Measurements from ENCODE around the gene STH. TPM values are rescaled to one million over a fixed set of nuclear protein-coding genes. Genes with fewer than 3 reads are reported as not detected.

The STH gene
- total RNA-seq, 1 experiment from 2014 or later = not detected

DNA sequence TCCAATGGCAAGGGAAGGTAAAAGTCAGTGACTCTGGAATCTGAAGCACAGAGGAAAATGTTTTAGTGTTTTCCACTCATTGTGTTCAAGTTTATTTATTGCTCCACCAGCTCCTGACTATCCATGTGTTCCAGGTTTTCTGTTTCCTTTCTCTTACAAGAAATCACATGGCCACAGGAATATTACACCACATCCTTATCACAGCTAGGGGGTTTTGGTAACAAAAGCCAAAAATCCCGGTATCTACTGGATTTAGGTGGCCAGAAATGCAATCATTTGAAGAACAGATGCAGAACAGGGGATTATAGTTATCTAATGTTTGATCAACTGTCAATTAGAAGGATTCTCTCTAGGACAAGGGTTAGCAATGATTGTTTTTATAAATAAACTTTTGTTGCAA lies 47.9 kb downstream of the STH start:
- ChIA-PET CTCF (interaction anchor here (1.0 to 1.1 kb wide), 2 partner anchors 19 to 146 kb away, joined by 4 to 7 read pairs; partner anchors contain the start of gene KANSL1), POLR2A (interaction anchor here (0.6 kb wide), 1 partner anchor 84 kb away, joined by 6 read pairs; no protein-coding TSS in a partner anchor)
- no peaks in the 10 kb centered on the region for H3K9me3 ChIP-seq
- H3K36me3 ChIP-seq (ENCODE audit: control insufficient read depth, insufficient read depth, low read length) = peaks cover 6% of the 10 kb centered on the region
- no peaks in the 10 kb centered on the region for H3K9me3 Mint-ChIP-seq (ENCODE audit: unreplicated experiment)
- H3K4me3 ChIP-seq (ENCODE audit: low read depth, low read length) = no peak overlapping the region
- BruUV-seq (replicated peaks) = no TSS peak
- H3K4me1 ChIP-seq = no peaks in the 10 kb centered on the region
- H3K27me3 Mint-ChIP-seq (ENCODE audit: insufficient read depth, unreplicated experiment) = no peaks in the 10 kb centered on the region
- H3K27me3 ChIP-seq (replicated peaks; ENCODE audit: control insufficient read depth, insufficient read depth, low read length) = no peaks in the 10 kb centered on the region
- intact Hi-C loops (cut with micrococcal nuclease; ENCODE audit: unreplicated experiment) = no loop called here
- peak overlapping the region; percentile 42 for H3K27ac Mint-ChIP-seq (ENCODE audit: unreplicated experiment)
- TF ChIP-seq, protein P1, sequence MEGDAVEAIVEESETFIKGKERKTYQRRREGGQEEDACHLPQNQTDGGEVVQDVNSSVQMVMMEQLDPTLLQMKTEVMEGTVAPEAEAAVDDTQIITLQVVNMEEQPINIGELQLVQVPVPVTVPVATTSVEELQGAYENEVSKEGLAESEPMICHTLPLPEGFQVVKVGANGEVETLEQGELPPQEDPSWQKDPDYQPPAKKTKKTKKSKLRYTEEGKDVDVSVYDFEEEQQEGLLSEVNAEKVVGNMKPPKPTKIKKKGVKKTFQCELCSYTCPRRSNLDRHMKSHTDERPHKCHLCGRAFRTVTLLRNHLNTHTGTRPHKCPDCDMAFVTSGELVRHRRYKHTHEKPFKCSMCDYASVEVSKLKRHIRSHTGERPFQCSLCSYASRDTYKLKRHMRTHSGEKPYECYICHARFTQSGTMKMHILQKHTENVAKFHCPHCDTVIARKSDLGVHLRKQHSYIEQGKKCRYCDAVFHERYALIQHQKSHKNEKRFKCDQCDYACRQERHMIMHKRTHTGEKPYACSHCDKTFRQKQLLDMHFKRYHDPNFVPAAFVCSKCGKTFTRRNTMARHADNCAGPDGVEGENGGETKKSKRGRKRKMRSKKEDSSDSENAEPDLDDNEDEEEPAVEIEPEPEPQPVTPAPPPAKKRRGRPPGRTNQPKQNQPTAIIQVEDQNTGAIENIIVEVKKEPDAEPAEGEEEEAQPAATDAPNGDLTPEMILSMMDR (IDR thresholded peaks at IDR 0.05; ENCODE audit: insufficient read depth in 1 of 2, low read depth in 1 of 2, low read length in 1 of 2, severe bottlenecking in 1 of 2, unreplicated experiment in 1 of 2) = no peak
- H3K36me3 Mint-ChIP-seq (ENCODE audit: insufficient read depth, unreplicated experiment) = peaks cover 90% of the 10 kb centered on the region
- H3K4me1 Mint-ChIP-seq (ENCODE audit: low read depth, unreplicated experiment) = peaks cover 23% of the 10 kb centered on the region
- DNase-seq = no peak
- H3K4me3 Mint-ChIP-seq (ENCODE audit: unreplicated experiment) = no peak overlapping the region

DNA sequence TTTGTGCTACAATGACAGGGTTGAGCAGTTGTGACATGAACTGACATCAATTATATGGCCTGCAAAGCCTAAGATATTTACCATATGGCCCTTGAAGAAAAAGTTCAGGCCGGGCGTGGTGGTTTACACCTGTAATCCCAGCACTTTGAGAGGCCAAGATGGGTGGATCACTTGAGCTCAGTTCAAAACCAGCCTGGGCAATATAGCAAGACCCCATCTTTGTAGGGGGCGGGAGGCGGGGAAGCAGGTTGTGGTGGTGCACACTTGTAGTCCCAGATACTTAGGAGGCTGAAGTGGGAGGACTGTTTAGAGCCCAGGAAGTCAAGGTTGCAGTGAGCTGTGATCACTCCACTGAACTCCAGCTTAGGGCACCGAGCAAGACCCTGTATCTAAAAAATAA lies 48.3 kb downstream of the STH start:
- TF ChIP-seq, protein P1 (IDR thresholded peaks at IDR 0.05; ENCODE audit: insufficient read depth in 1 of 2, low read depth in 1 of 2, low read length in 1 of 2, severe bottlenecking in 1 of 2, unreplicated experiment in 1 of 2) = no peak
- H3K36me3 ChIP-seq (ENCODE audit: control insufficient read depth, insufficient read depth, low read length) = peaks cover 6% of the 10 kb centered on the region
- Mint-ChIP-seq H3K4me3 (ENCODE audit: unreplicated experiment) (no peak overlapping the region), H3K4me1 (ENCODE audit: low read depth, unreplicated experiment) (peaks cover 27% of the 10 kb centered on the region), H3K27ac (ENCODE audit: unreplicated experiment) (peak overlapping the region; percentile 42), H3K27me3 (ENCODE audit: insufficient read depth, unreplicated experiment) (no peaks in the 10 kb centered on the region), H3K36me3 (ENCODE audit: insufficient read depth, unreplicated experiment) (peaks cover 94% of the 10 kb centered on the region), H3K9me3 (ENCODE audit: unreplicated experiment) (no peaks in the 10 kb centered on the region)
- BruUV-seq (replicated peaks) = no TSS peak
- ChIA-PET POLR2A (interaction anchor here (0.6 kb wide), 1 partner anchor 84 kb away, joined by 6 read pairs; no protein-coding TSS in a partner anchor), CTCF (interaction anchor here (1.0 to 1.1 kb wide), 2 partner anchors 18 to 146 kb away, joined by 4 to 7 read pairs; partner anchors contain the start of gene KANSL1)
- H3K4me1 ChIP-seq = no peaks in the 10 kb centered on the region
- DNase-seq = no peak
- H3K4me3 ChIP-seq (ENCODE audit: low read depth, low read length) = no peak overlapping the region
- no peaks in the 10 kb centered on the region for H3K27me3 ChIP-seq (replicated peaks; ENCODE audit: control insufficient read depth, insufficient read depth, low read length)
- no peaks in the 10 kb centered on the region for H3K9me3 ChIP-seq
- intact Hi-C loops (cut with micrococcal nuclease; ENCODE audit: unreplicated experiment) = no loop called here

DNA sequence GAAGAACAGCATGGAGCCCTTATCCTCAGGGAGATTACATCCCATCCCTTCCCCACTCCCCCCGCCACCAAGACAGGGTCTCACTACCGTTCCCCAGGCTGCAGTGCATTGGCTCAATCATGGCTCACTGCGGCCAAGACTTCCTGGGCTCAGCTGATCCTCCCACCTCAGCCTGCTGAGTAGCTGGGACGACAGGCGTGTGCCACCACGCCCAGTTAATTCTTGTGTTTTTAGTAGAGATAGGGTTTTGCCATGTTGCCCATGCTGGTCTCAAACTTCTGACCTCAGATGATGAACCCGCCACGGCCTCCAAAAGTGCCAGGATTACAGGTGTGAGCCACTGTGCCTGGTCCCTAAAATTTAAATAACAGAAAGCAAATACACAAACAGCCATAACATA lies 48.8 kb downstream of the STH start:
- Histone ChIP-seq H3K36me3 (ENCODE audit: control insufficient read depth, insufficient read depth, low read length) (peaks cover 6% of the 10 kb centered on the region), H3K9me3 (no peaks in the 10 kb centered on the region), H3K27me3 (replicated peaks; ENCODE audit: control insufficient read depth, insufficient read depth, low read length) (no peaks in the 10 kb centered on the region), H3K4me3 (ENCODE audit: low read depth, low read length) (no peak overlapping the region), H3K4me1 (no peaks in the 10 kb centered on the region)
- no peak overlapping the region for H3K27ac Mint-ChIP-seq (ENCODE audit: unreplicated experiment)
- peaks cover 27% of the 10 kb centered on the region for H3K4me1 Mint-ChIP-seq (ENCODE audit: low read depth, unreplicated experiment)
- POLR2A ChIA-PET = interaction anchor here (0.6 kb wide), 1 partner anchor 83 kb away, joined by 6 read pairs; no protein-coding TSS in a partner anchor
- TF ChIP-seq, protein P1 (IDR thresholded peaks at IDR 0.05; ENCODE audit: insufficient read depth in 1 of 2, low read depth in 1 of 2, low read length in 1 of 2, severe bottlenecking in 1 of 2, unreplicated experiment in 1 of 2) = no peak
- H3K9me3 Mint-ChIP-seq (ENCODE audit: unreplicated experiment) = no peaks in the 10 kb centered on the region
- CTCF ChIA-PET = no interaction called here
- peaks cover 90% of the 10 kb centered on the region for H3K36me3 Mint-ChIP-seq (ENCODE audit: insufficient read depth, unreplicated experiment)
- DNase-seq = no peak
- intact Hi-C loops (cut with micrococcal nuclease; ENCODE audit: unreplicated experiment) = no loop called here
- BruUV-seq (replicated peaks) = no TSS peak
- H3K27me3 Mint-ChIP-seq (ENCODE audit: insufficient read depth, unreplicated experiment) = no peaks in the 10 kb centered on the region
- no peak overlapping the region for H3K4me3 Mint-ChIP-seq (ENCODE audit: unreplicated experiment)

Other genes starting within 250 kb of the STH start
- not detected in 2 replicates for gene CRHR1, start 214.9 kb upstream of the STH start, total RNA-seq (2022)
- not detected in 2 replicates for gene SPPL2C, start 154.4 kb upstream of the STH start, total RNA-seq (2022)
- 0.60 and 0.95 TPM in 2 replicates for gene MAPT, start 104.7 kb upstream of the STH start, total RNA-seq (2022)
- gene KANSL1, start 194.2 kb downstream of the STH start, total RNA-seq (2022) = 83.0 and 88.9 TPM in 2 replicates

Data from Caco-2 (cell line).